Measurements from ENCODE around the gene SLC12A5. TPM values are rescaled to one million over a fixed set of nuclear protein-coding genes. Genes with fewer than 3 reads are reported as not detected.

SLC12A5 gene
- total and polyA plus RNA-seq, 9 of the 15 experiments (the other 6 are each of a cell fraction or from before 2014, with no cell fraction given), result 0.36 to 7.5 (median 2.1) TPM

- TF ChIP-seq MGA (IDR thresholded peaks at IDR 0.05) (peak; percentile 31; the same call in 1 of the 2 replicates), ASH1L (IDR thresholded peaks at IDR 0.05; ENCODE audit: borderline replicate concordance, low read depth, partially characterized antibody) (no peak), PHF21A (IDR thresholded peaks at IDR 0.05; ENCODE audit: borderline replicate concordance, low read depth) (no peak; the same call in 1 of the 2 replicates), JUN (IDR thresholded peaks at IDR 0.05; ENCODE audit: borderline replicate concordance, low read depth, low read length) (0 out of 2 replicates have a peak, but pooled peaks have one; percentile 23), JUN (CRISPR knock-in tag; IDR thresholded peaks at IDR 0.05; ENCODE audit: borderline replicate concordance) (no peak), RNF2 (IDR thresholded peaks at IDR 0.05) (no peak), GATAD2B (IDR thresholded peaks at IDR 0.05; ENCODE audit: borderline replicate concordance) (no peak), TBL1XR1 (IDR thresholded peaks at IDR 0.05; ENCODE audit: low read length in 2 of 2) (peak in 1 of 2 experiments; percentile 63; a peak in 2 of 4 replicates), ZBTB12 (CRISPR knock-in tag; IDR thresholded peaks at IDR 0.05) (no peak), RBM22 (IDR thresholded peaks at IDR 0.05; ENCODE audit: low read depth, low read length, poor library complexity, severe bottlenecking) (no peak), ESRRA (IDR thresholded peaks at IDR 0.05; ENCODE audit: borderline replicate concordance, low read depth) (peak; percentile 42; the same call in 1 of the 2 replicates), FOXJ2 (tag; IDR thresholded peaks at IDR 0.05) (0 out of 2 replicates have a peak, but pooled peaks have one; percentile 22), POLR3A (IDR thresholded peaks at IDR 0.05; ENCODE audit: borderline replicate concordance, extremely low read depth, insufficient read depth, insufficient read length) (no peak), ATF3 (IDR thresholded peaks at IDR 0.05) (peak; percentile 49), ATF3 (CRISPR knock-in tag; conservative IDR thresholded peaks at IDR 0.05) (no peak)
Observed at GRCh38 chr20:45983279-45983743, 45.7 kb upstream of the SLC12A5 start (continued).

Data from K562 (cell line).